ENCODE measurements around the gene SHMT2.

SHMT2 gene

DNA sequence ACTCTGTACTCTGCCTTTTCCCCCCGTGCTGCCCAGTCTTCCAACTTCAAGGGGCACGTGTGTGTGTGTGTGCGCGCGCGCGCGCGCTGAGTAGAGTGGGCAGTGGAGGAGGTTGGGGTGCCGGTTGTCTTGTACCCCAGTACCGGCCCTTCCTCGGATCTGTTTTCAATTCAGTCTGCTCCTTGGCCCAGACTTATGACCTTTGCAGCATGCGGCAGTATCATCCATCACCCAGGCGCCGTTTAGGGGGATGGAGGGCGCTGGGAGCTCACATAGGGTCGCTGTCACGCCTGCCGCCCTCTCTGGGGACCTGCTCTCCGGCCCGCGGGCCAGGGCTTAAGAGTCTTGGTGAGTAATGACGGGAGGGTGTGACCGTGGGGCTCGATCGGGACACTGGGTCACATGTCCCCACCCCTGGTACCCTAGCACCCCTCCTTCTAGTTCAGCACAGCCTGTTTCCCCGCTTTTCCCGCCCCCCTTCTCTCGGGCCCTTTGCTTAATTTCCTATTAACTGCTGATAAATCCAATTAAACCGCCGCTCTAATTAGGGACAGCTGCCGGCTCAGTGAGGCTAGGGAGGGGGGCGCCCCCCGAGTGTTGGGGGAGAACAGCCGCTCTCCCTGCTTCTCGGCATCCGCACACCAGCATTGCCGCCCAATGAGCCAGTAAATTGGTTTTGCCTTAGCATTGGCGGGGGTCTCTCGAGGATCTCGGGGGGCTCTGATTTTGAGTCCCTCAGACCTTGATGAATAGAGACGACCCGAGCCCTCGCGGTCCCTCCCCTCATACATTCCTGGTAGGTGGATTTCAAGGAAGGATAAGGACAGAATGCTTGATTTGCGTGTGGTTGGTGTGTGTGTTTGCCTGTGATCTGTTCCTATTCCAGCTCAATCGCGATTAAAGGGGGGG is 12.1 kb downstream of the SHMT2 start:
- DNase-seq, result no peak

DNA sequence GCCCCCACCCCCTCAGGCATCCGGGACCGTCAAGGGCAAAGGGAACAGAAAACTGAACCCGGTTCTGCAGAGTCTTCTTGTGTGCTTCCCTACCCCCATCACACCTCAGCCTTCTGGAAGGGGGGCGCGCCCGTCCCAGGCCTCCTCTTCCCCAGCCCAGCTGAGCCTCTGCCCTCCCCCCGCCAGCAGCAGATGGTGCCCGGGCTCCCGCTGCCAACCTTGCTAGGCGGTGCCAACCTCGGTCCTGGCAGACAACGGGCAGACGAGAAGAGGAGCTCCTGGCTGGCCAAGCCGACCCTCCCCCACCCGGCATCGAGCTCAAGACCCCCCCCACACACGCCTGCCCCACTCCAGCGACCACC is 12.8 kb downstream of the SHMT2 start:
- no peak for DNase-seq

DNA sequence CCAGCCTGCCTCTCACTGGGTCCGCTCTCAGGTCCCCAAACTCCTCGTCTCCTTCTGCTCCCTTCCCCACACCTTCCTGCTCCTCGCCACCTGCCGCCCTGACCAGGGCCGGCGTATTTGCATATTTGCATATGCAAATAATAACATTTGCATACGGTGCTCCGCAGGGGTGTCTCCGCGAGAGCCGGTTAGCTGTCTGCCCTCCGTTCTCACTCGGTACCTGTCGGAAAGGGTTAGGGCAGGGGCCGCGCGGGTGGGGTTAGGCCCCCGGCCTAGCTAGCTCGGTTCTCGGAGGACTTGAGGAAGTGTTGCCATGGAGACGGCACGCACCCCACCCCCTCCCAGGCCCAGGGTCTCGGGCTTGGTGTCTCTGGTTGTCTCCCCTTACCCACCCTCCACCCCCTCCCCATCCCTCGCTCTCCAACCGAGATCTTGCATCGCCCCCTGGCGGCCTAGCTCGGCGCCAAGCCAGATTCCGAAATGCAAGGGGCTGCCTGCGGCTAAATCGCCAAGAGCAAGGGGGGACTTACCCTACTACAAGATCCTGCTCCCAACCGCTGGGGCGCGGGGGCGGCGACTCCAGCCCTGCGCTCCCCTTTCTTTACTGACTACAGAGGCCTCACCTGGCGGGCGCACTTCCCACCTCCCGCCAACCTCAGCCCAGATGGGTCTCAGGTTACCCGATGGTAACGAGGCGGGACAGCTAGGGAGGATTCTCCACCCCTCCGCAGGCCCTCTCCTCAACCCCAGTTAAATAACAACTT is 13.4 kb downstream of the SHMT2 start:
- DNase-seq, result peak; percentile 71

DNA sequence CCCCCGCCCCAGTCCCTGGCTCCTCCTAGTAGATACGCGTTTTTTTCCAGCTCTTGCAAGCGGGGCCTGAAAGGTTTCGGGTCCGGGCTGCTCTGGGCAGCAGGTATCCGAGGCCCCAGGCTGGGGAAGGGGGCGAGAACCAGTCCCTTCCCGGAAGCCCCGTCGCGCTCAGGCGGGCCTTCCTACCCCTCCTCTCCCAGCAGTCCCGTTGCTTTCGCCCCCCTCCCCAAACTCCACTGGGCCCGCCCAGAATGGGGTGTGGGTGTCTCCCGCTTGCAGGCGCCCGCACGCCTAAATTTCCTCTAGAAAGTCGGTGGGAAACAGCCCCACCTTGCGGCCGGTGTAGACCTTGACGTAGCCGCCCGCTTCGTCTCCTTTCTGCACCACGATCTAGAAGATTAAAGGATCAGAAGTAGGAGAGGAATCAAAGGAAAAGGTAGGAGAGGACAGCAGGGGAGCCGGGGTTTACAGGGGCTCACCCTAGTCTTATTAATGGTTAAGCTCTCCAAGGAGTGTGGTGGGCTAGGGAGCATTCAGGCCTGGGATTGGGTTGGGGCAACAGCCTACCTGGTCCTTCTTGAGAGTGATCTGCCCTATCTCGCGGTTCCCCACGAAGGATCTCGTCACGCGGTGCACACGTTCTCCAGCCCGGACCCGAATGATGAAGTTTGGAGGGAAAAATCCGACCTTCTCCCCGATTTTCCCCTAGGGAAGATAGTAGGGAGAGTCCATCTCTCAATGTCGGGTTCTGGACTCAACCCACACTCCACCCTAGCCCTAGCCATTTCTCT is 14.2 kb downstream of the SHMT2 start:
- no peak for DNase-seq

DNA sequence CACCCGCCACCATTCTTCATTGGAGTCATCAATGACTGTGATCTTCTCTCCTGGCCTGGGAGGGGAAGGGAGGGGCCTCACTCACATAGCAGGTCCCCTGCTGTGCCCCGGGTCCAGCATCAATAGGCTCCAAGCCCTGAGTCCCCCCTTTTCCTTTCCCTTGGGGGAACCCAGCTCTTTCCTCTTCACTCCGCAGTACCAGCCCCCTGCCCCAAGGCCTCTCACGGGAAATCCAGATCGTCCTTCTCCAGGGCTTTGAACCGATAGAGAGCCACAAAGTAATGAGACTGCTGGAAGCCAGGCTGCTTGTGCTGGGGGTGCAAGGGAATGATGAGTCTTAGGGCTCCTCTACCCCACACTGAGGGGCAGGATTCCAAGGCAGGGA is 14.8 kb downstream of the SHMT2 start:
- no peak for DNase-seq

DNA sequence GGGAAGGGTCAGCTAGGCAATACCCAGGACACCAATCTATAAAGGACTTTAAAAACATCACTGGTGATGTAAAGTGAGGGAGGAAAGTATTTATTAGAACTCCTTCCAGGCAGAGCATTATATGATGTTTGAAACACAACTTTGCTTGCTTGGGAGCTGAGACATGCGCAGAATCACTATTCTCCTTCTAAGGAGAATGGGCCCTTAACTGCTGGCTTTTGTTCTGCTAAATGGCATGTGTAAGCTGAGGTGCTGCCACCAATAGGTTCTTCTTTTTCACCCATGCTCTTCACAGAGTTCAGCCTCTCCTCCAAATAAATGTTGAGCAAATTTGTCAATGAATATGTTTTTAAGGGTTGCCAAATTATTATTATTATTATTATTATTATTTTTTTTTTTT is 17.5 kb downstream of the SHMT2 start:
- DNase-seq, result no peak

DNA sequence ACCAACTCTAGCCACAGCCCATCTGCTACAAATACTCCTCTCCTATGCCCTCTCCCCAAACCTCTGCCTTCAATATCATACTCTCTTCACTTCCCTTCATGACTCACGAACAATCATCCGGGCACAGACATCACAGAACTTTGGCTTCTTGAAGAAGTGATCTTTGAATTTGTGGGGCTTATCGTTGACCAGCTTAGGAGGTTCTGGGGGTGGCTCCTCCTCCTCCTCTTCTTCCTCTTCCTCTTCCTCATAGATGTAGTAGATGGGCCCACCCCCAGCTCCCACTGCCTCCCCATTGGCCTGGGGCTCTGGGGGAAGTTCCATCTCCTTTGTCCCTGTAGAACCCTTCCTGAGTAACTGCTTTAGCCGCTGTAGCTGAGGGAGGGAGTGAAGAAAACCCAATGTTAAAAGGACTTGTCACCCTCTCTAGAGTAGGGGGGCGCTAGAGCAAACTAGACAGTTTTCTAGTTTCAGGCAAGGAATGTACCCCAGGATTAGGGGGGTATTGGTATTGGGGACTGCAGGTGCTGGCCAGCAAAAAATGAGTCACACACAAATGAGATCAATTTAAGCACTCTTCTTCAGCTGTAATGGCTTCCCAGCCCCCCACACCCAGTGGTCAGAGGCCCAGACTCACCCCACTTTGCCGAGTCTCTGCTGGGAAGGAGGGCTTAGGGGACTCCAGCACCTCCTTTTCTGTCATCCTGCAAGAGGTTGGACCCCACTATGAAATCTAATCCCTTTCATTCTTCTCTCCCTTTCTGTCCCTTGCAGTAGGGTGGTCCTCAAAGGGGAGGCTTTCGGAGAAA is 19.6 kb downstream of the SHMT2 start:
- DNase-seq, result no peak

DNA sequence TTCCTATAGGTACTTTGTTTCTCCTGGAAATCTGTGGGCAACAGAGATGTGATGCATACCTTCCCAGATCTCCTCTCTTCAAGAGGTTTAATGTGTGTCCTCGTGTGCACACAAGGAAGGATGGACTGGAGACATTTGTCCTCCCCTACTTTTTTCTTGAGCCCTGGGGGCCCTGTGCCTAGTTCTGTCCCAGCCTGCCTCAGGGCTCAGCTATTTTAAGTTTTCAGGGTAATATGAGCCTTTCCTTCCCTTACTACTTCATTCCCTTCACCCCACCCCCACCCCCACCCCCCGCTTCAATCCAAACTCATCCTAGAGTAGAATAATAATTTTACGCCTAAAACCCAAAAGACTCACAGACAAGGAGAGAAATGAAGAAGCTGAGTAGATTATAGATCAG is 21.0 kb downstream of the SHMT2 start:
- DNase-seq, result no peak

DNA sequence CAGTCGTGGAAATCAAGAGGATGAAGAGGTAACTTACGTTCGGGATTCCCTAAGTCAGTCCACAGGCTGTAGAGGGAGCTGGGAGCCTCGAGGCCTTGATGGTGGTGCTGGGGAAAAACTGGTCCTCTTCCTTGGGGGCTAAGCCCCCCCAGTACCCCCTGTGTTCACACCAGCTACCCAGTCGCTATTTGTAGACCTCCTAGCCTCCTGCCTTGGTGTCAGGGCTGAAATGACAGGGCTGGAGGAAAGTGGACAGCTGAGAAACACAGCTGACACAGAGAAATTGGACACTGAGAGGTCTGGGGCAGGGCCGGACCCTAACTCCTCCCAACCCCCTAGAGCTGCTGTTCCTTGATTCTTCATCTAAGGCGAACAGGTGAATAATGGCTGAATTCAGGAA is 21.4 kb downstream of the SHMT2 start, which contains the start of gene STAC3:
STAC3 (minus strand) TSS at position 232 of the 400 bp plus-strand sequence. CDS start 1,551 bp downstream, outside the sequence.
- DNase-seq, result no peak

DNA sequence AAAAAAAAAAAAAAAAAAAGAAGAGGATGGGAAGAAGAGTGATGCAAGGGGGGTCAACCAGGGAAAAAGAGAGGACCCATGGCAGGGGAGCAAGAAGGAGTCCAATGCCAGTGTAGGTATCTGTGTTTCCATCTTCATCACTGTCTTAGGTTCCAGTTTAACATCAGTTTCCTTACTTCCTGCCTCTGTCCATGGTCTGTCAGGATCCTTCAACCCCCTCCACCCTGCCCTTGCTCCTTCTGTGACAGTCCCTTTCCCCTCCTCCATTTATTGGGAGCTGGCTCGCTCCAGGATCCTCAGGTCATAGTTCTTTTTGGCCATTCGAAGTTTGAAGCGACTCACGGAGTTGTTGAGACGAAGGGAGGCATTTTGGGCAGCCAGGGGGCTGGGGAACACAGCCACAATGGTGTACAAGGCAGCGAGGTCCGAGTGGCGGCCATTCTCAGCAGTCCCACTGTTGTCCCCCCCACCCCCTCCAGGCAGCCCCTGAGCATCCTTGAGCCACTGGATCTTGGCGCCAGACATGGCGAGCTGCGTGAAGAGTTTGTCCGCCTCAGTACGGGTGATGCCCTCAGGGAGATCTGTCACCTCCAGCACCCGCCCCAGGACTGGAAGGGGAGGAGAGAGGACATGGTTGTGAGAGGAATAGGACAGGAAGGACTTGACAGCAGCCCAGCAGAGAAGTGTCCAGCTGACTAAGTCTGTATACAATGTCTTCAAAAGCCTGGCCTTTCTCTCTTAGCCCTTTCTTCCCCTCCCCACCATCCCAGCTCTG is 25.2 kb downstream of the SHMT2 start:
- no peak for DNase-seq

DNA sequence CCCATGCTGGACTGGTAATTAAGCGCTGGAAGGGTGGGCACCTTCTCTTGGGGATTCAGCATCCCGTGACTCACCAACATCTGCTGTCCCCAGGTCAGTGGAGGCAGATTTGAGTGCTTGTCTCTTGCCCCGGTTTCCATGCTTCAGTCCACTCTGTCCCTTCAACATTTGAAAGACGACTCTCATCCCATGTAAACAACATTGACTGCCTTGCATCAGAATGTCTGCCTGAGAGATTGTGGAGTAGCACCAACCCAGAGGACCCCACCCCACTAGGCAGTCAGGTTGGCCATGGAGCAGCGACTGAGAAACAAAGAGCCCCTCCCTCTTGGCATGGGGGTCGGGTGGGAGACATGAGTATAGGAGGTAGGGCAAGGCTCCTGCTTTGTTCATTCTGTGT is 26.4 kb downstream of the SHMT2 start:
- DNase-seq, result no peak

DNA sequence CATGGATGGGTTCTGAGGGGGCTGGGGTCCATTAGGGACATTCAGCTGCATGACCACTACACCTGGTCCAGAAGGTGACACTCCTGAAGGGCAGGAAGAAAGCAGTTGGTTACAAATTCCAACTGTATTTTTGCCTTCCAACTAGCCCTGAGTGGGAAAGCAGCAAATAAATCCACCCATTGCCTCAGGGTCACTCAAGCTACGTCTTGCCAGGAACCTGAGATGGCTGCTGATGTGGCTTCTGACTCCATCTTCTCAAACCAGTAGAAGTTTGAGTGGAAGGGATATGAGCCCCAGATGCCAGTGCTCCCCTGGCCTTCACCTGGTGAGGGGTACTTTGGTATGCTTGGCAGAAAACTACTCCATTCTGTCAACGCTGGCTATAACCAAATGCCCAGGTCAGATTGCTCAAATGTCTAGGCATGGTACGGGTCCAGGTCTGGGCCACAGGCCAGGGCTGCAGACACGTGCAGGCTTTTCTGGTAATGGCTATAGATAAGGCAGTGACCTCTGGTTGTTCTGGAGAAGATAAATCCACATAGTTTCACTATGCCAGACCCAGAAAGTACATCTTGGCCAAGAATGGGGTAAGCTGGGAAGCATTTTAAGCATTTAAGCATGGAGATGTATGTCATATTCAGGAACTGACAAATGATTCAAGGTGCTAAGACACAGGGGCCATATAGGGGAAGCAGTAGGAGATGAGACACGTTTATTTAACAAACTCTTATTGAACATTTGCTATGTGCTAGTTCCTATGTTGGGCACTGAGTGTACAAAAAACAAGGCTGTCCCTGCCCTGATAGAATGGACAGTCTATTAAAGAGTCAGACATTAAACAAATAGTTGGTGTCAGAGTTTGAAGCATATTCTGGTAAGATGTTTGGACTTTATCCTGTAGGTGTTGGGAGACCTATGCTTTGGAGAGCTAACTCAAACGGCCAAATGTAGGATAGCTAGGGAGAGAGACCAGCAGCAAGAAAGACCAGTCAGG is 29.8 kb downstream of the SHMT2 start:
- DNase-seq, result no peak

DNA sequence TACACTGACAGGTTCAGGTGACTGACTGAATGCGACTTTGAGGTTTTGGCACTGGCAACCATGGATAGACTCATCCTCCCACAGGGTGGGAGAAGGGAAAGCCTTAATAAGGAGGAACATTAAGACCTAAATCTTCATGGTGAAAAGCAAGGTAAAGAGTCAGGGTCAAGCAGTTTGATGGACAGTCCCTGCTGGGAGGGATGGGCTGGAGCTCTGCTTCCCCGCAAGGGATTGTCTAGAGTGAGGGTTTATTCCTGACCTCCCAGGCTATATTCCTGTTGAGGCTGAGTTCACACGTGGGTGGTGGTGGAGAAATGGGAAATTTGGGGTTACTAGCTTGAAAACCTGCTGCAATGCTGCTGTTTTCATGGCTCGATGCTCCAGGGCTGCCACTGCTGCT is 30.9 kb downstream of the SHMT2 start:
- no peak for DNase-seq

DNA sequence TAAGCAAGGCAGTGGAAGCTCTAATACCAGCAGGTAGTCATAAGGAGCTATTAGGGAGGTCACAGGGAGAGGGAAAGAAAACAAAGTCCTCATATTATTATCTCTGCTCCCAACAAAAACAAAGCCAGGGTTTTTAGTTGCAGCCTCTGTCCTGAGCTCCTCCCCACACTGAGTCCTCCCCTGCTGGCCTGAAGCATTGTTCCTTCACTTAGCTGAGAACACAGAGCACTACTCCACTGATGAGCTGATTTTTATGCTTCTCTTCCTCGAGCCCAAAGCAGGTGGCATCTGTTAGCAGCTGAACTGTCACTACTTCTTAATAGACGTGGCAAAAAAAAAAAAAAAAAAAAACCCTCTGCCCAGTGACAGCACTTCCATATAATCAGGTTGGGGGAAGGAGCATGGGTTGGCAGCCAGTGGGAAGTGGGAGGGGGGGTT is 31.9 kb downstream of the SHMT2 start:
- DNase-seq, result no peak

DNA sequence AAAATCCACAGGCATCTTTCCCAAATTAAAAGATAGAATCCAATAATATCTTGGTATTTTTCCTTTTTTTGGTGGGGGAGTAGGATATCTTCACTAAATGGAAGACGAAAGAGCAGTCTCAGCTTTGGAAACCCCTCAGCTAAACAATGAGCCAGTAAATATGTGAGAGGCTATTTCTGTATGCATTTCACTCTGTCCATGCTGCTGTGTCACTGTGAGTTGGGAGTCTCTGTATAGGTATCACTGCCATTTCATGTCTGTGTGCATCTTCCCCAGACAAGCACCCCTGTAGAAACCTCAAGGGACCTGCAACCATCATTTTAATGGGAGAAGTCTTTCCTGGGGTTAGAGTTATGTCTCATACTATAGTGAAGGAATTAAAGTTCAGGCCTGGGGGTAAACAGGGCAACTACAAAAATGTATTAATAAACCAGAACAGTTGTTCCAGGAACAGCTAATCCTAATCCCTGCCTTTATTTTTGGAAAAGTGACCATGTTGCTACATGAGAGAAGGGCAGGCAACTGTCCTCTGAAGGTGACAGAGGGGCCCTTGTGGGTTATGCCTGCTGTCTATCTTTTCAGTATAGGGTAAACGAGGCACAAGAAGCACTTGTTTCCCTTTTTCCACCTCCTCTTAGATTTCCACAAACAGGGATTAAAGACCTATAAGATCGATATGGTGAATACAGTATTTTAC is 32.8 kb downstream of the SHMT2 start:
- DNase-seq, result no peak

DNA sequence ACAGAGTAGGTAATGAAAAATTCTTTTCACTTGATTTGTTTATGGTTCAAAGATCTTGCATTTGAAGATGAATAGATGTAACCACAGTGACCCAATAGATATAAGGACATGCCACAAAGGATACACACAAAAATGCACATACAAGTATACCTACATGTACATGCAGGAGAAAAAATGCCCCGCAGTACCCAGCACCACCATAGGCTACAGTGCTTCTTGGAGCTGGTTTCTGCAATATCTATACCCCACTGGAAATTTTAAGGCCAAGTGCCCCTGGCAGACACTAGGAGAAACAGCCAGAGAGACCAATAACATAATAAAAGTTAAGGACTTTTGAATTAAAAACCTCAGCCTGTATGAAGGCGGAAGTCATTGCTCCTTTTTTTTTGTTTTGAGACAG is 33.6 kb downstream of the SHMT2 start:
- DNase-seq, result no peak

DNA sequence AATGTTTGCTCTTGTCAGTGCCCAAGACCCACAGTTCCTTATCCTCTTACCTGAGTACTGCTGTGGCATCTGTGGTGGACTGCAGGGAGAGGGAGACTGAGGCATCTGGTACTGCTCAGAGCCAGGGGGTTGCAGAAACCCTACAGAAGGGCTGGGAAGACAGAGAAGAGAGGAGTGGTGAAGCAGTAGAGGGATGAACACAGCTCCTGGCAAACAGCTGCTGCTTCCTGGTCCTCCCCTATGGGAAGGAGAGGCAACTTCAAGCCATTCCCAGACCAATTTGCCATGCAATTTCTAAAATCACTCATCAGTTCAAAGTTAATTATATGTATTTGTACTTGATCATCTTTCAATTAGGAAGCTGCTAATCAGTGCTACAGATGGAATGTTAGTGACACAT is 37.2 kb downstream of the SHMT2 start:
- DNase-seq, result no peak

DNA sequence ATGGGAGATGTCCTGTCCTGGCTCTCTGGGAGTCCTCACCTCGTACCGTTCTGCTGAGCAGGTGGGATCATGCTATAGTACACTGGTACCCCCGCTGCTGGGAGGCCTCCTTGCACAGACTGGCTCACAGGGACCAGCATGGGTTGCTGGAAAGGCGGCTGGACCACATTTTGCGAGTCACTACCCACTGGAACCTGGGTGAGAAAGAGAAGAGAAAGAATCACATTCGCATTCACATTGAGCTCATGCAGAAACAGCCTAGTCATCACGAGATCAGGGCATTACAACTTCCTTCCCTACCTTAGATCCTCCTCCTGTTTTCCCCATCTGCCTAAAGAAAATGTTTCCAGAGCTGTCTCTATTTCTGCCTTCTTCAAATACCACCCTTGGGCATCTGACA is 38.8 kb downstream of the SHMT2 start:
- no peak for DNase-seq

DNA sequence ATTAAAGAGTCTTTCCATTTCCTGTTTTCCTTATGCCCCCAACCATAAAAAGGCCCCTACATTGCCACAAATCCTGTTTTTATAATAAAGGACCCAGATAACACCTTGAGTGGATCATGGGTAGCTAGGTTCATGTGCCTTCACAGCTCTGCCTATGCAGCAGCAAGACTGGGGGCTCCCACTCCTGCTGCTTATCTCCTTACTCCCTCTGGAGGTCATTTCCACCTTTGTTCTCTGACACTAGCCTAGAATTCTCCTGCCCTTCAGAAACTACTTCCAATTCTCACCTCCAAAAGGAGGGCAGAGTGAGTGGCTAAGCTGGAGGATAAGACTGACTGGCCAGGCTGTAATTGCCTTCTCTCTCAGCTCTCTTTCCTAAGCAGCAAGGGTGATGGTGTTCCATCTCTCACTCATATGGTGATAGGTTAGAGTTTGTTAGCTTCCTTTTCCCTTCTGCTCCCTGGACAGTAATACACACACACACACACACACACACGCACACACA is 41.5 kb downstream of the SHMT2 start:
- no peak for DNase-seq
